G401 (cell line): ENCODE data around the gene HPDL. TPM values are rescaled to one million over a fixed set of nuclear protein-coding genes. Genes with fewer than 3 reads are reported as not detected.

ENCODE experiments used
- total RNA-seq: library from RNA; depleted of rRNA; stranded (reverse); fragments of >200 nt; shearing (Covaris generic); gene quantifications from 2 replicates; pipeline ENCODE4 v1.2.3, GENCODE V29; 2014; rRNA removed

Gene HPDL
- total RNA-seq, 1 experiment from 2014 or later = not detected

Other genes with a start within 250 kb of the HPDL start
- 3.3 and 4.6 TPM in 2 replicates for gene ZSWIM5, start 120.3 kb upstream of the HPDL start, total RNA-seq
- 21.4 and 25.0 TPM in 2 replicates for gene TOE1, start 13.3 kb downstream of the HPDL start, total RNA-seq
- gene MUTYH, start 13.5 kb downstream of the HPDL start, total RNA-seq = 20.7 and 29.5 TPM in 2 replicates
- gene TESK2, start 164.3 kb downstream of the HPDL start, total RNA-seq = 4.3 and 7.6 TPM in 2 replicates
- gene CCDC163, start 173.2 kb downstream of the HPDL start, total RNA-seq = 2.5 TPM in 2 replicates
- gene MMACHC, start 173.4 kb downstream of the HPDL start, total RNA-seq = 4.7 and 6.4 TPM in 2 replicates
- gene PRDX1, start 195.0 kb downstream of the HPDL start, total RNA-seq = 1,347 and 1,417 TPM in 2 replicates
- 116 TPM in 2 replicates for gene AKR1A1, start 223.9 kb downstream of the HPDL start, total RNA-seq